Spleen (tissue), 11 donors: ENCODE measurements around the gene CMTM7. TPM values are rescaled to one million over a fixed set of nuclear protein-coding genes. Genes with fewer than 3 reads are reported as not detected.

Experiments
- DNase-seq: peaks from one replicate; pipeline ENCODE4 v3.0.0-alpha.2; 2020
- H3K27ac ChIP-seq, 8 donors: fragments of 200-600 bp; sonication (generic) in 7 of 8; 1 replicate in 4 of 8; 2 replicates in 4 of 8; pipeline versions ENCODE4 v1.5.0 to v1.8.0; 2016 to 2021; ENCODE audit warnings: inconsistent platforms in 4 of 8, mild to moderate bottlenecking in 4 of 8, moderate library complexity in 1 of 8
- H3K27me3 ChIP-seq, 7 donors: fragments of 200-600 bp; sonication (generic) in 6 of 7; replicated peaks in 1 of 7; 1 replicate in 4 of 7; 2 replicates in 3 of 7; pipeline versions ENCODE4 v1.5.0 to v1.8.0; 2016 to 2021; ENCODE audit warnings: inconsistent platforms in 3 of 7, mild to moderate bottlenecking in 1 of 7
- H3K36me3 ChIP-seq, 6 donors: fragments of 200-600 bp; sonication (generic) in 5 of 6; 1 replicate in 4 of 6; 2 replicates in 2 of 6; pipeline versions ENCODE4 v1.5.0 to v1.8.0; 2016 to 2021; ENCODE audit warnings: inconsistent platforms in 2 of 6
- H3K4me1 ChIP-seq, 6 donors: fragments of 200-600 bp; sonication (generic) in 5 of 6; 1 replicate in 3 of 6; 2 replicates in 3 of 6; pipeline versions ENCODE4 v1.5.0 to v1.8.0; 2016 to 2021; ENCODE audit warnings: inconsistent platforms in 3 of 6
- H3K4me3 ChIP-seq, 8 donors: fragments of 200-600 bp; sonication (generic) in 7 of 8; 1 replicate in 4 of 8; 2 replicates in 4 of 8; pipeline versions ENCODE4 v1.5.0 to v1.8.0; 2016 to 2021; ENCODE audit warnings: inconsistent platforms in 4 of 8, mild to moderate bottlenecking in 4 of 8, moderate library complexity in 2 of 8
- H3K9me3 ChIP-seq, 8 donors: fragments of 200-600 bp; sonication (generic) in 7 of 8; 1 replicate in 4 of 8; 2 replicates in 4 of 8; pipeline versions ENCODE4 v1.5.0 to v1.8.0; 2016 to 2021; ENCODE audit warnings: inconsistent platforms in 4 of 8
- POLR2A ChIP-seq, 3 donors: fragments of 450-650 bp; IDR thresholded peaks; one replicate each; pipeline ENCODE4 v1.5.1; 2017; ENCODE audit warnings: antibody characterized with exemption in 3 of 3, mild to moderate bottlenecking in 1 of 3
- POLR2AphosphoS5 ChIP-seq, 3 donors: sonication (generic); formaldehyde crosslinking; IDR thresholded peaks; one replicate each; pipeline ENCODE4 v1.5.1; 2017; ENCODE audit warnings: antibody characterized with exemption in 3 of 3
- WGBS, 5 donors: extraction: QIAGEN DNeasy Blood & Tissue Kit in 3 of 5; methylation state at CpG; one replicate each; pipeline versions ENCODE4 v1.1.5 to v1.1.7; 2013 to 2018; 5-methylcytosine and 5-hydroxymethylcytosine counted together
- intact Hi-C: fragments of 100-400 bp; cut with DNase I; formaldehyde crosslinking; loops from one replicate; pipeline ENCODE4 v1.15.0; 2023; ENCODE audit warnings: low total_unique reads
- polyA plus RNA-seq, 3 donors: library from polyadenylated mRNA; stranded (reverse); fragments of 200-250 nt; gene quantifications; one replicate each; pipeline ENCODE4 v1.2.1, GENCODE V29; 2013
- total RNA-seq, 7 donors: library from RNA; depleted of rRNA in 3 of 7; stranded (reverse); fragments of >200 nt in 3 of 7; fragmentation: NEBNext Ultra II Directional in 4 of 7; extraction: Animal tissue kit (Norgen Biotek cat#: 25700) in 4 of 7; gene quantifications; one replicate each; pipeline versions ENCODE4 v1.1.0 to v1.2.1, GENCODE V29; 2016 to 2021
- TF ChIP-seq, protein P1 (sequence below), 11 experiments: fragments of 200-600 bp in 7 of 11; fragments of 450-650 bp in 4 of 11; sonication (generic) in 4 of 11; IDR thresholded peaks in 8 of 11; conservative IDR thresholded peaks in 3 of 11; 1 replicate in 7 of 11; 2 replicates in 4 of 11; pipeline versions ENCODE4 v1.4.0 to v1.8.0; 2016 to 2021; ENCODE audit warnings: antibody characterized with exemption in 11 of 11, inconsistent platforms in 4 of 11, mild to moderate bottlenecking in 1 of 11
- donor health status: healthy with polysubstance abuse.
- donor health status: DM: no; HTN: no; CAD: no; lungs with moderate emphysema.
- donor health status: DM: no; HTN: no; CAD: no.
- donor health status: Bipolar disorder and iron deficiency.
- donor health status: healthy.
- donor health status: DM: no; HTN: no; CAD: no.
- donor health status: DM: yes; HTN: yes; CAD: no.

CMTM7 gene
- total and polyA plus RNA-seq, 10 donors = 27.6 to 92.0 (median 47.5) TPM

GRCh38 chr3:32467333-32468070, 75.8 kb downstream of the CMTM7 start:
- Histone ChIP-seq H3K27ac (peak overlapping the region; percentile 61 to 83 (median 77)), H3K9me3 (no peaks in the 10 kb centered on the region), H3K36me3 (peaks cover 0 to 33% (median 5%) of the 10 kb centered on the region in 6 donors), H3K4me3 (peak overlapping the region; percentile 13 to 66 (median 37)), H3K27me3 (no peaks in the 10 kb centered on the region), H3K4me1 (peaks cover 20 to 69% (median 47%) of the 10 kb centered on the region in 6 donors)
- WGBS, 5 donors = 16 to 25% (median 21%) methylated on average over 34 to 41 of the region's 41 CpGs
- intact Hi-C loops = loop anchor here (2.0 to 5.0 kb wide), 2 partner anchors 45 to 89 kb away; no protein-coding TSS in a partner anchor
- DNase-seq = peak; percentile 96
- no peak for TF ChIP-seq POLR2A (IDR thresholded peaks at IDR 0.05)
- TF ChIP-seq, protein P1, sequence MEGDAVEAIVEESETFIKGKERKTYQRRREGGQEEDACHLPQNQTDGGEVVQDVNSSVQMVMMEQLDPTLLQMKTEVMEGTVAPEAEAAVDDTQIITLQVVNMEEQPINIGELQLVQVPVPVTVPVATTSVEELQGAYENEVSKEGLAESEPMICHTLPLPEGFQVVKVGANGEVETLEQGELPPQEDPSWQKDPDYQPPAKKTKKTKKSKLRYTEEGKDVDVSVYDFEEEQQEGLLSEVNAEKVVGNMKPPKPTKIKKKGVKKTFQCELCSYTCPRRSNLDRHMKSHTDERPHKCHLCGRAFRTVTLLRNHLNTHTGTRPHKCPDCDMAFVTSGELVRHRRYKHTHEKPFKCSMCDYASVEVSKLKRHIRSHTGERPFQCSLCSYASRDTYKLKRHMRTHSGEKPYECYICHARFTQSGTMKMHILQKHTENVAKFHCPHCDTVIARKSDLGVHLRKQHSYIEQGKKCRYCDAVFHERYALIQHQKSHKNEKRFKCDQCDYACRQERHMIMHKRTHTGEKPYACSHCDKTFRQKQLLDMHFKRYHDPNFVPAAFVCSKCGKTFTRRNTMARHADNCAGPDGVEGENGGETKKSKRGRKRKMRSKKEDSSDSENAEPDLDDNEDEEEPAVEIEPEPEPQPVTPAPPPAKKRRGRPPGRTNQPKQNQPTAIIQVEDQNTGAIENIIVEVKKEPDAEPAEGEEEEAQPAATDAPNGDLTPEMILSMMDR (IDR thresholded peaks at IDR 0.05 in 8 of 11, conservative IDR thresholded peaks at IDR 0.05 in 3 of 11) = peak; percentile 95 to 100 (median 98)
- peak; percentile 82 to 91 (median 84) for TF ChIP-seq POLR2AphosphoS5 (IDR thresholded peaks at IDR 0.05)

GRCh38 chr3:32469151-32469874, 77.7 kb downstream of the CMTM7 start:
- Histone ChIP-seq H3K36me3 (peaks cover 0 to 42% (median 7%) of the 10 kb centered on the region in 6 donors), H3K4me3 (peak overlapping the region in 1 of 8 donors; percentile 11), H3K9me3 (no peaks in the 10 kb centered on the region), H3K27ac (peak overlapping the region in 2 of 8 donors; percentile 83), H3K4me1 (peaks cover 20 to 64% (median 41%) of the 10 kb centered on the region in 6 donors), H3K27me3 (no peaks in the 10 kb centered on the region)
- DNase-seq = no peak
- intact Hi-C loops = loop anchor here (5.0 kb wide), 1 partner anchor 47 kb away; no protein-coding TSS in a partner anchor
- TF ChIP-seq, protein P1 (IDR thresholded peaks at IDR 0.05 in 8 of 11, conservative IDR thresholded peaks at IDR 0.05 in 3 of 11) = no peak
- TF ChIP-seq POLR2AphosphoS5 (IDR thresholded peaks at IDR 0.05) = no peak
- no peak for TF ChIP-seq POLR2A (IDR thresholded peaks at IDR 0.05)
- 58 to 78% (median 68%) methylated on average over 7 of the region's 7 CpGs for WGBS, 5 donors

GRCh38 chr3:32470362-32470761, 78.7 kb downstream of the CMTM7 start:
- Histone ChIP-seq H3K4me1 (peaks cover 20 to 64% (median 41%) of the 10 kb centered on the region in 6 donors), H3K4me3 (no peak overlapping the region), H3K9me3 (no peaks in the 10 kb centered on the region), H3K27me3 (no peaks in the 10 kb centered on the region), H3K36me3 (peaks cover 0 to 38% (median 7%) of the 10 kb centered on the region in 6 donors), H3K27ac (peak overlapping the region in 4 of 8 donors; percentile 31 to 83 (median 69))
- WGBS, 5 donors = 77 to 91% (median 90%) methylated on average over 5 of the region's 5 CpGs
- intact Hi-C loops = loop anchor here (2.0 kb wide), 1 partner anchor 98 kb away; no protein-coding TSS in a partner anchor
- DNase-seq = no peak
- TF ChIP-seq, protein P1 (IDR thresholded peaks at IDR 0.05 in 8 of 11, conservative IDR thresholded peaks at IDR 0.05 in 3 of 11) = no peak
- TF ChIP-seq POLR2A (IDR thresholded peaks at IDR 0.05) (no peak), POLR2AphosphoS5 (IDR thresholded peaks at IDR 0.05) (no peak)
